IPS-NIHi7 (cell line): Measurements from ENCODE around the gene SLC13A3.

Experiments used
- DNase-seq: peaks from one replicate; pipeline ENCODE4 v3.0.0; 2012; ENCODE audit warnings: mixed read lengths; ENCODE audit errors: extremely low spot score

The SLC13A3 gene

DNA sequence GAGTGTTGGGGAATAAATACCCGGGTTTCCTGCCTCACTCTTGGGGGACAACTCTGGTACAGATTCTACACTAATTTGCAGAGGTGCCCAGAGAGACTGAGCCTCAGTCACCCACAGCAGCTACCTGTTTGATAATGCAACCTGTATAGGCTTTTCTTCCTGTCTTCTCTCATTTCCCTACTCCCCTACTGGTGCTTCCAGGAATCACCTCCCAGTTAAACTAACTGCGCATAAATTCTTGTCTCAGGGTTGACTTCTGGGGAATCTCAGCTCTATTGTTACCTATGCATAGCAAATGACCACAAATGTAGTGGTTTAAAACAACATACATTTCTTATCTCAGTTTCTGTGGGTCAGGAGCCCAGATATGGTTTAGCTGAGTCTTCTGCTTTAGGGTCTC is 112.1 kb downstream of the SLC13A3 start:
- no peak for DNase-seq

DNA sequence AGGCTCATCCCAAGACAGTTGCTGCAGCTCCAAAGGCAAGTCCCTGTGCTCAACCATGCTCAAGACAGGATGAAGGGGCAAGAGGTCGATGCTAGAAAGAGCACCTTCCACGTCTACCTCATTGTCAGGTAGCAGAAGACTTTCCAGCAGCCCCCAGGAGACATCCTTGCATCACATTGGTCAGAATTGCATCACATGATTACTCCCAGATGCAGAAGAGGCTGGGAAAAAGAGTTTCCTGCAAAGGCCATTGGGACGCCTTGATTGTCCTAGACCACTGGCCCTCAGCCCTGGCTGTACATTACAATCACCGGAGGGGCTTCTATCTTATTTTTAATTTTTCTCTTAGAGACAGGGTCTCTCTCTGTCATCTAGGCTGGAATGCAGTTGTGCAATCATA is 120.6 kb downstream of the SLC13A3 start:
- no peak for DNase-seq

DNA sequence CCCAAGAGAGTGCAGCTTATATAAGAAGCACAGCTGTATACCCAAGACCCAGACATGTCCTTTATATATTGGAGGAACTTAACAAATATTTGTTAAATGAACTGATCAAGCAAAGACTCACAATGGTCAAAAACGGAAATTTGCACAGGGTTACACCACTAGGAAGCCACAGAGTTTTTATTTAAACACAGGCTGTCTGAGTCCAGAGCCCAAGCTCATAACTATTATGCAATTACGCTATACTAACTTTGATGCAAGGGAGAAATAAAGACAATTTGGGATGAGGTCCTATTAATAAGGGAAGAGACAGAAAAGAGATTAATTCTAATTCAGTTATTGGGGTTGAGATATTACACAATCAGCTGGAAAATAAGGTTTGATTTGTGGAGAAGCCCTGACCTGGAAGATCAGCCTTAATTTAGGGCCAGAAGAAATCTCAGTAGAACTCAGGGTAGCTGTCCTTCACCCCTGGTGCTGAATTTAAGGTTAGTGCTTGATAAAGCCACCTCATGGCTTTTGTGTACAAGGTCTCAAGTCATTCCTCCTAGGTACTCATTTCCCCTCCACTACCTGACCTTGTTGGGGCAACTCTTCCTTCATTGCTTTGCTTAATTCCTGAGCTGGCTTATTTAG is 127.4 kb downstream of the SLC13A3 start:
- DNase-seq, result peak; percentile 59

- no peak for DNase-seq
Observed at GRCh38 chr20:46523108-46523507, 128.2 kb downstream of the SLC13A3 start.

DNA sequence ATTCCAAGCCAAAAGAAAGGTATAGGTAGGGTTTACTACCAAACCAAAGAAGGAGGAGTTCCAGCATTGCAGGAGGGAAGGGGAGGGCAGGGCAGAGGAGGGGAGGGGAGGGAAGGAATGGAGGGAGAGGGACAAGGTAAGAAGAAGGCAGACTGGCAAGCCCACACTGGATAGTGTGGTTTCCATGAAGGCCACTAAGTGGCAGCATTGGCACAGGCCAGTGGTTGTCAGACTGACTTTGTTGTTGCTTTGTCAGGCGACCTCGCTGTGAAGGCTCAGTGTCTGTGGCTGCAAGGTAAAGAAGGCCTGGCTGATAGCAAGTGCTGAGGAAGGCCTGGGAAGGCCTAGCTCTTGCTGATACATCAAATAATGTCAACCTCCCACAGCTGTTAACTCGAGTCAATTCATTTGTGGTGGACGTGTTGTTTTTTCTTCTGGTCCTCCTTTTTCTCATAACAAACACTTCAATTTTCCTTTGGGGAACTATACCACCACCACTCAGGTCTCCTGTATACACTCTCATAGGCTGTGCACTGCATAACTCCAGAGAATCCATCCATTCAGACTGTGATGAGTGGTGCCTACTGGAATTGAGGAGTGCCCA is 130.2 kb downstream of the SLC13A3 start:
- DNase-seq, result peak; percentile 88

- no peak for DNase-seq
Observed at GRCh38 chr20:46520540-46520939, 130.7 kb downstream of the SLC13A3 start.

- DNase-seq, result no peak
Observed at GRCh38 chr20:46519471-46520068, 131.7 kb downstream of the SLC13A3 start.

DNA sequence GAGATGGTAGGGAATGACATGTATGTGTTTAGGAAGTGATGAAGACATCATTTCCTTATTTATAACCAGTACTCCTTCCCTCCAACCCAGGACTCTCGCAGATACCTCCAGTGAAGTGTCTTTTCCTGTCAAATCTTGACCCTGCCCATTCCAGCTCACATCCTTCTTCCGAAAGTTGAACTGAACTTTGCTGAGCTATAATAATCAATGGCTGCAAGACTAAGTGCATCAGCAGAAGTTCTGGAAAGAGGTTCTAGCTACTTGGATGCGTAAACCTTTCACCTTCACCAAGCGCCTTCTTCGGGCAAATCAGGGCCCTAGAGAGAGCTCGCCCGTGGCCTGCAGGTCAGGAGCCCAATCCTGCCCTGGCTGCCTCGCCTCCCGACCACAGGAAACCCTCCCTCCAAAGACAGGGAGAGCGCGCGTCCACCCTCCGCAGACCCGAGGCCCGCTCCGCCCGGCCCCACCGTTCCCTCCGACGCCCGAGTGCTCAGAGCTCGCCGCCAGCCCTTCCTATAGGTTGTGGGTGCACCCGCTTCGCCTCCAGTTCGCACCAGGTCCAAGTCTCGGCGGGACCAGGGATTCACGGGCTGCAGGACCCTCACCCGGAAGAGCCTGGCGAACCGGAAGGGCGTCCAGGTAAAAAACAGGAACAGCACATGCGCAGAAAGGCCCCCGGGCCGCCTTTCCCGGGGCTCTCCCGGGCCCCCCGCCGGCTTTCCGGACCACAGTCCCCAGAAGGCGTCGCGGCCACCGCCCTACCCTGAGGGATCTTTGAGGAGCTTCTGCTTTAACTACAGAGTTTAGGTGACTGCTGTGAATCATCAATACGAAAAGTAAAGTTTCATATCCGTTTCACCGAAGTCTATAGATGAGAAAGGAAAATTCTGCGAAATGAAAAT is 138.1 kb downstream of the SLC13A3 start, which contains the start of gene ZNF334:
TSS of gene ZNF334 (minus strand) at position 617 of the 902 bp plus-strand sequence. CDS start 1,457 bp downstream, outside the sequence.
- DNase-seq, result peak; percentile 98

DNA sequence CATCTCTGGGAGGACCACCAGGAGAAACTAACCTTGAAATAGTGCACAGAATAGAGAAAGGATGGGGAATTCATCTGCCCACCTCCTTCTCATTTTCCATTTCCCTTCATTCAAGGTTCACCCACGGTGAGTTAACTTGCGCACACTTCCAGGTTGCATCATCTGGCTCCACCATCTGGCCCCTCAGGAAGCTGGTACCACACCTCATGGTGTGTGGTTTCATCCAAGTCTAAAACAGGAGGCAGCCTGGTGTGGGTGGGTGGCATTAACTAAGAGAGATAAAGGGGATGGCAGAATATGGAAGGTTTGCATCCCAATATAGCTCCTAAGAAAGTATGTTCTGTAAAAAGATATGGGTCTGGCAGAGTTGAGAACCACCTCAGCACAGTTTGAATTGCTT is 141.7 kb downstream of the SLC13A3 start:
- no peak for DNase-seq
